Activated gamma-delta T cell treated with Interleukin-2 at 50 U/mL for 16 hours (primary cell): ENCODE data around the gene C2CD4A.
"Not testable (repeated sequence)": the region's sequence is repeated elsewhere in the genome, so short reads cannot be mapped to it uniquely, and the experiment has no call there.

Experiments used
- DNase-seq: peaks from one replicate; pipeline ENCODE4 v3.0.0-alpha.2; 2020

C2CD4A gene, protein sequence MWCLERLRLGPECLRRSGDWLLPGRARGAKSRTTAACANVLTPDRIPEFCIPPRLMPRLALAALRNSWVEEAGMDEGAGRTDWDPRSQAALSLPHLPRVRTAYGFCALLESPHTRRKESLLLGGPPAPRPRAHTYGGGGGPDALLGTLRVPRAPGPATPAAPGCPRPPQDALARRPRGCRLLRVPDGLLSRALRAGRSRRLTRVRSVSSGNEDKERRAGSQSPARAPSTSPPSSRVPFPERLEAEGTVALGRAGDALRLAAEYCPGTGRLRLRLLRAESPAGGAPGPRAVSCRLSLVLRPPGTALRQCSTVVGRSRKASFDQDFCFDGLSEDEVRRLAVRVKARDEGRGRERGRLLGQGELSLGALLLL

DNA sequence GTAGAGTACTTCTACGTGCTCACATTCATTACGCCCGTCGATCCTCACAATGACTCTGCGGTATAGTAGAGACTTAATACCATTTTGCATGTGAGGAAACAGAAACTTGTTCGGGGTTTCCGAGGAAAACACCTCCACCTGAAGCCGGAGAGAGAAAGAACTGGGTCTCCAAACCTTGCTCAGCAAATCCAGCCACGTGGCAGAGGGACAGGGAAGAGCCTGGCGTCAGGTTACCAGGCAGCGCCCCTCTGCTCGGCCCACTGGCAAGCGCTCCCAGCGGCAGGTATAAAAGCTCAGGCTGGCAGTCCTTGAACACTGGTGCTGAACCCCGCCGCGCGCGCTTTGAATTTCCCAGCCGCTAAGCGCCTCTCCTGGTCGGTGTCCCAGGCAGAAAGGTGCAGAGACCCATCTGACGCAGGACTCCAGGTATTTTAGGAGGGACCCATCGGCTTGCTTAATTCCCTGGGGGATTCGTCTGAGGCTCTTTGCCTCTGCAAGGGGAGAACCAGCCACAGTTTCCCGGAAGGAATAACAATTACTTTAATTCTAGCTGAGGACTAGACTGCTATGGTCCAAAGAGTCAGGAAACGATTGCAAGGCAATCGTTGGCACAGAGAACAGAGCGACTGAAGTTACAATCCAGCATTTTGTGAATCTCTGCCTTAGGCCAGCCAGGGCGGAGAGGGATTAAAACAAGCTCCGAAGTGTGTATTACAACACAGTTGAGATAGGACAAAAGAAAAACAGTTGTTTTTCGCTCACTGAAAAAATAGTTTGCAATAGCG lies at the start of gene C2CD4A:
Gene C2CD4A, plus strand, starts transcription at position 315 of the 785 bp plus-strand sequence. CDS start 637 bp downstream, outside the sequence.
- peak; percentile 40 for DNase-seq

DNA sequence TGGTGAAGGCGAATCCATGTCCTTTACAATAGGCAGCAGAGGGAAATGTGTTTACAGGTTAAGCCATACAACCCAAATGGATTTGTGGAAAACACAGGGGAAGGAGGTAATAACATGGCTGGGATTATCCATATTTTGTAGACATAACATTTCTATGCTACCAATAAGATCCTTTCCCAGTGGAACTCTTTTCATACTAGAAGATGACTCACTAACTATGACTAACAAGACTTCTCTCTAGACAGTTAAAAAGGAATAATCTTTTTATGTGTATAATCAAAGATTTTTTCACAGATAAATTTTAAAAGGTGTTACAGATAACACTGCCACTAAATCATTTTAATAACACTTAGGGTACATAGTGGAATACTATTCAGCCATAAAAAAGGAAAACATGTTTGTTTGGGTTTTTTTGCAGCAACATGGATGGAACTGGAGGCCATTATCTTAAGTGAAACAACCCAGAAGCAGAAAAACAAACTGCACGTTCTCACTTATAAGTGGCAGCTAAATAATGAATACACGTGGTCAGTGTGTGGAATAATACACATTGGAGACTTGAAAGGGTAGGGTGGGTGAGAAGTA lies 46.1 kb upstream of the C2CD4A start:
- no peak for DNase-seq

DNA sequence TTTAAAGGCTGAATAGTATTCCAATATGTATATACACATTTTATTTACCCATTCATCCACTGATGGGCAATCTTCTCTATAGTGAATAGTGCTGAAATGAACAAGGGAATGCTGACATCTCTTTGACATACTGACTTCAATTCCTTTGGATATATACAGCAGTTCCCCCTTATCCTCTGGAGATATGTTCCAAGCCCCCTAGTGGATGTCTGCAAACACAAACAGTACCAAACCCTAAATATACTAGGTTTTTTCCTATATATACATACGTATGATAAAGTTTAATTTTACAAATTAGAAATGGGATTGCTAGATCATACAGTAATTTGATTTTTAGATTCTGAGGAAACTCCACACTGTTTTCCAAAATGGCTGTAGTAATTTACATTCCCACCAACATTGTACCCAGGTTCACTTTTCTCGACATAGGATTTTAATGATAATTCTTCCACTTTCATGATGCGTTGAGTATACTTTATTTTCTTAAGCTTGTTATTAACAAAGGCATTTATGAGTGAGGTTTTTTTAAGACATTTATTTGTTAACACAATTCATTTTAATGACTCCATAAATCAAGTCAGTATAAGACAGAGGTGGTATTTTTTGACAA lies 44.7 kb upstream of the C2CD4A start:
- DNase-seq = no peak

DNA sequence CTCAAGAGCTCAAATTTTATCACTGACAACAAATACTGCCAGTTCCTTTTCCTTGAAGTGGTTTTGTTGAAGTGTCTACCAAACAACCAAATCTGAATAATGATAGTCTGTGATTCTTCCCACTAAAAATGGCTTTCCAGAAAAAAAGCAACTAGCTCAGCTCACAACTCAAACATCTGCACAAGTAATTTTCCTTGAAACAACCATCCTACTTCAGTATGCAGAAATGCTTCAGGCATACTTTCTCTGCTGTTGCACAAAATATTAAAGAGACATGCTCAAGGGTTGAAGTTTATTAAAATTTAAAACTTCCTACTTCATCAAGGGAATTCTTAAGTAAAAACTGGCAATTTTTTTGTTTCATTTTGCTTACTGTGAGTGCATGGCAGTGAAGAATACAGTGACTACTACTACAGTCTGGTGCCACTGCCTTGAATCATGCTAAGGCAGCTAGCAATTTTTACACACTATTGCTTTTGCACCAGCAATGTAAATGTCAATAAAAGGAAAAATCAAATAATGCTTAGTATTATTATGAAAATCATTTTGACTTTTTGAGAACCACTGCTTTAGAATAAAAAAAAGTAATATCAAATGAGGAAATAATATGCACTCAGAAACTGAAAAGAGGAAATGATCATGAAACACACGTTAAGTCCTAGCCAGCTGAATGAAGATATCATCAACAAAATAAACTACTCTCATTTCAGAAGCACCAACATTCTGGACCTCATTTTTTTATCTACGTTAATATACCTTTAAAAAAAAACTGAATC lies 40.1 kb upstream of the C2CD4A start:
- DNase-seq = no peak

DNA sequence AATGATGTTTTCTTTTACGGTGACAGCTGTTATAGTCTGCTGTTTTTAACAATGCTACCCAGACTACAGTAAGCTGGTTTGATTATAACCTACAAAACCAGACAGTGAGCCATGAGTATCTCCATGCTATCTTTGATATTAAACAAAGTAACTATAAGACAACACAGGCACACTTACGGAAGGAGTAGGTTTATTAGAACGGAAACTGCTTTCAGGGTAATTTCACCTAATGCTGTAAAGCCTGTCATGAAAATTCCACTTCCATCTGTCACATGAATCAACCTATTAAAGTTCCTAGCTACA lies 39.6 kb upstream of the C2CD4A start:
- no peak for DNase-seq

DNA sequence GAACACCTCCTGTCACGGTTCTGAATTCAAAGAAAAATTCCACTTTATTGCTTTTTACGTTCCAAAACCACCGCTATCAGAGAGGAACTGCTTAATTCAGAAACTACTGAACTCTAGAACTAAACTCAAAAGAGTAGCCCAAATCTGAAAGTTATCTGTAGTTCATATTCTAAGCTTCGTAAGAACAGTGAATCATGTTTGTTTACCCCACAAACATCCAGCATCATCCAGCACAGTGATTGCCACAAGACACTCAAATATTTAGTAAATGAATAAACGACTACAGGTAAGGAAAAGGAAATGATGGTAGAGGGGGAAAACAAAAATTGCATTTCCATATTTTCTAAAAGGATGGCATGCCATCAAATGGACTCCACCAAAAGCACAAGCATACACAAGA lies 38.9 kb upstream of the C2CD4A start:
- no peak for DNase-seq

DNA sequence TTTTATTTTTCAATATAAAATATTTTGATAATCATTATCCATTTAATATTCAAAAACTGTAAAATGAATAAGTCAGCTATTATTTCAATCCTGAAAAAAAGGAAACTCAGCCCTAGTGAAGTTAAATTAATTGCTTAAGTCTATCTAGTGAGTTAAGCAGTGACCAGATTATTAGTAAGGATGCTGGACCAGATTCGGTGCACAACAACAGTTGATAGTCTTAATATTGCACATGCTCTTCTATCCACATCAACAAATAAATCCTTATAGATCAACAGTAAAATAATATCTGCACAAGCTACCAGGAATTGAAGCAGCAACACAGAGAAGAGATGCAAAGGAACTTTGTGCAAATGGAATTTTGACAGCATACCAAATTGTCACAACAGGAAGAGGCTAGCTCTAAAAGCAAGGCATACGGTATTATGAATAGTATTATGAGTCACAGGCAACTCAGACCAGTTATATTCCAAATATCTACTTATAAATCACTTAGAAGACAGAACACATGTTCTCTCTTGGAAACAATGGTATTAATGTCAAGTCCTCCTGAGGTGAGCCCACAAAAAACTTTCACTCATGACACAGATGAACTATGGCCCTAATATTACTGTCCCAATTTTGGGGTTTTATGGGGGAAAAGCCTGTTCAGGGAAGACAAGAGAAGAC lies 31.4 kb upstream of the C2CD4A start:
- no peak for DNase-seq

DNA sequence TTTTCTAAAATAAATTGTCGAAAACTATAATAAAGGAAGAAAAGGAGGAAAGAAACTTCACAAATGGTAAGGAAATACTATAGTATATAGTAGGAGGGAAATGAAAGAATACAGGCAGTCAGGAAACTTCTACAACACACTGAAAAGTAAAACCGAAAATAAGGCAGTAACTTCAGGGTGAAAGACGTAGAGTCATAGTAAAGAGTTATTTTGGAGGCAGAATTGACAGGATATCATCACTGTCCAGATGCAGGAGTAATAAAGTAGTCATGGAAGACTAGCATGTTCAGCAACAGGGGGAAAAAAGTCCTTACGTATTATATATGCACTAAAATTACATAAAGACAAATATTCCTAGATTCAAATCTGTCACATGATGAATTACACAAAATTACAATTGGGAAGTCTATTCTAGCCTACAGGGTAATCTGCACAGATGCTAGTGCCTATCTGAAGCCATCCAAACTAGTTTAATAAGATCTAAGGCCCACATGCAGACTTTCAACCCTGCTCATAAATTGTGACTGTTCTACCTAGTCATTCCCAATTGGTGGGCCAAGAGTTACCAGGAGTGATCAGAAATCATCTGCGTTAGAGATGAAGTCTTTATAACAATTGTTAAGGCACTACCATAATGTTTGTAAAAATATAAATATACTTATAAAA lies 20.6 kb upstream of the C2CD4A start:
- DNase-seq = no peak

DNA sequence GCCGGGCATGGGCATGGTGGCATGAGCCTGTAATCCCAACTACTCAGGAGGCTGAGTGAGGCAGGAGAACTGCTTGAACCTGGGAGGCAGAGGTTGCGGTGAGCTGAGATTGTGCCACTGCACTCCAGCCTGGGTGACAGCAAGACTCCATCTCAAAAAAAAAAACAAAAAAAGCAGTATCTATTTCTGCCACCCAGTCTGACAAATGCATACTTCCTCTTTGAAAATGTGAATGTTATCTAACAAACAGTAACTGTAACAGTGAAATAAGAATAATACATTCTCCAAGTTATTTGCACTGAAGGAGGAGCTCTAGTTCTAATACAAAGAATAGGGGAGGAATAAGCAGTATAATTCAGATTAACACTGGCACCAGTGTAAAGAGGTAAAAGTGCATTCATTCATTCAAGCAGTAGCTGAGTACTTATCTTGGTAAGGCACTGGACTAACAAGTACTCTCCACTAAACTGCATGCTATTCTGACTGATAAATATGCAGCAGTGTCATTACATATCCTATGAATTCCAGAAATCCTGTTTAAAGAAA lies 19.4 kb upstream of the C2CD4A start:
- no peak for DNase-seq

DNA sequence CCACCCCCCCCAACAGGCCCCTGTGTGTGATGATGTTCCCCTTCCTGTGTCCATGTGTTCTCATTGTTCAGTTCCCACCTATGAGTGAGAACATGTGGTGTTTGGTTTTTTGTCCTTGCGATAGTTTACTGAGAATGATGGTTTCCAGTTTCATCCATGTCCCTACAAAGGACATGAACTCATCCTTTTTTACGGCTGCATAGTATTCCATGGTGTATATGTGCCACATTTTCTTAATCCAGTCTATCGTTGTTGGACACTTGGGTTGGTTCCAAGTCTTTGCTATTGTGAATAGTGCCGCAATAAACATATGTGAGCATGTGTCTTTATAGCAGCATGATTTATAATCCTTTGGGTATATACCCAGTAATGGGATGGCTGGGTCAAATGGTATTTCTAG lies 18.5 kb upstream of the C2CD4A start:
- not testable (repeated sequence) for DNase-seq

DNA sequence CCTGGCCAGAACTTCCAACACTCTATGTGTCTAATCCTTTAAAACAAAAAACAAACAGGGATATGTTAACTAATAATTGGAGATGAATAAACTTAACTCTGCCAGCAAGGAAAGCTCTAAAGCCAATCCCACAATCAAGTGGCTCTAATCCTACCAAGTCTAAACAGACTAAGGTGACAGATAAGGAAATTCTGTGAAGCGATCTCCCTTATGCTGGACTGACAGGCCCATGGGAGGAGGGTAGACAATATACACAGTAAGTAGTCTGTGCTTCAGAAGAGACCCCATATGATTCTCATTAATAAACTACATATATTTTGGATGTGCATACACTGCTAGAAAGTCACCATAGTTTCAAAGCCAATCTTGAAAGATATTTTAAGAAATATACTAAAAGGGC lies 16.7 kb upstream of the C2CD4A start:
- no peak for DNase-seq

DNA sequence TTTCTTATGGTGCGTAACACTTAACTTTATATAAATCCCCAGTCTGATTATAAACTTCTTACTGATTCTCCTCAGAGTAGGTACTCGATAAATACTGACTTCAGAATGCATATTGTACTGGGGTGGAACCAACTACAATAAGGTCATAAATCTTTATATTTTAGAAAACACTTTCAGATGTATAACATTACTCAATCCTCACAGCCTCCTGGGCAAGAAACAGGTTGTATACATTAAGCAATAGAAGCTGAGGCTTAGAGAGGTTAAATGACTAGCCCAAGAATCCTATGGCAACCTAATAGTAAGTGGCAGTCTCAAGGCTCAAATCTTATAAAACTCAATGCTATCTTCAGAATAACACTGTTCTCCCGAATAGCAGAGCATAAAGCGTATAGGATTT lies 15.6 kb upstream of the C2CD4A start:
- DNase-seq = no peak

DNA sequence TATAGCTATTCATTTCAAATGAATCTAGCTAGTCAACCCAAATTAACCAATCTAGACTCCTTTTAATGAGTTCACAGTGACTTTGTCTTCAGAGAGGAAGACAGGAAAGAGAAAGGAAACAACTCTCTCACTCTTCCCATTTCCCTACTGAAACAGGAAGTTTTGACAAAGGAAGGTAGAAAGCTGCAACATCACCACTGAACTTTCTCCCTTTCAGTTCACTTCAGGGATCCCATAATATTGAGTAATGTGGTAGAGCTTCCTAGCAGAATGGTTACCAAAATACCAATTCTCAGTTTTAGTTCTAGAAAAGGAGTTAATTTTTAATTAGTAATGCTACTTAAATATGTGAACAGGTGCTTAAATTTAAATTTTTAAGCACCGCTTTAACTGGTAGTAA lies 14.1 kb upstream of the C2CD4A start:
- no peak for DNase-seq

DNA sequence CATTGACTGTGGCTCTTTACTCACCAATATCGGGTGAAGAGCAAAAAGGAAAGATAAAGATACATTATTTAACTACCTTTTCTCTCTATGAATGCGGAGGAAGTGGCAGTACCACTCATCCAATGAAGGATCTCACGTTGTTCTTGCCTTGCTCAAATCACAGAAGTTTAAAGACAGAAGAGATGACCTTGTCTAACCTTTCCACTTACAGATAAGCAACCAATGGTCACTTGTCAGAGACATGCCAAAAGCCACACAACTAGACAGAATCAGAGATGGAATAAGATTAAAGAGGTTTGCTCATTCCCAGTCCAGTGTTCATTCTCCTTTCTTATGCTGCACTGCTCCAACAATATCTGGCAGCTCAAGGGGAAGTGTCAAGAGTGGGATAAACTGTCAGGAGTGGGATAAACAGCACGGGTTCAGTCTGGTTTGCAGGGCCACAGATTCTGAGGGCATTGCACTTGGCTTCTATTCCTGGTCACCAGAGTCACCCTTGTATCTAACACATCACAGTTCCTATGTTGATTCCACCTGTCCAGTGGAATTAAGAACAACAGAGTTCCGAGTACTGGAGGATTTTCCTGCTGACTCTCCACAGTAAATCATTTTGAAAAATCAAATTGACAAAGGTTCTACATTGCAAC lies 13.2 kb upstream of the C2CD4A start:
- DNase-seq = no peak

DNA sequence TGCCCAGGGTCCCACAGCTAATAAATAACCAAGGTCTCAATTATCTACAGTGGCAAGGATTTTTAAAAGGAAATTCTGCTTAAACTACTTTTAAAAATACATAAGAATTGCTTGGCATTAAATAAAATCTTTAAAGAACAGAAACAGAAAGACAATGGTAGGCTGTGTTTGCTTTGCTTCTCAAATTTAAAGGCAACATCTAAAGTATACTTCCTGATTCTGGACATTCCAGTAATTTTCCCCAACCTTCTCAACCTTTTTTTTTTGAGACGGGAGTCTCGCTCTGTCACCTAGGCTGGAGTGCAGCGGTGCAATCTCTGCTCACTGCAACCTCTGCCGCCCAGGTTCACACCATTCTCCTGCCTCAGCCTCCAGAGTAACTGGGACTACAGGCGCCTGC lies 11.8 kb upstream of the C2CD4A start:
- no peak for DNase-seq

DNA sequence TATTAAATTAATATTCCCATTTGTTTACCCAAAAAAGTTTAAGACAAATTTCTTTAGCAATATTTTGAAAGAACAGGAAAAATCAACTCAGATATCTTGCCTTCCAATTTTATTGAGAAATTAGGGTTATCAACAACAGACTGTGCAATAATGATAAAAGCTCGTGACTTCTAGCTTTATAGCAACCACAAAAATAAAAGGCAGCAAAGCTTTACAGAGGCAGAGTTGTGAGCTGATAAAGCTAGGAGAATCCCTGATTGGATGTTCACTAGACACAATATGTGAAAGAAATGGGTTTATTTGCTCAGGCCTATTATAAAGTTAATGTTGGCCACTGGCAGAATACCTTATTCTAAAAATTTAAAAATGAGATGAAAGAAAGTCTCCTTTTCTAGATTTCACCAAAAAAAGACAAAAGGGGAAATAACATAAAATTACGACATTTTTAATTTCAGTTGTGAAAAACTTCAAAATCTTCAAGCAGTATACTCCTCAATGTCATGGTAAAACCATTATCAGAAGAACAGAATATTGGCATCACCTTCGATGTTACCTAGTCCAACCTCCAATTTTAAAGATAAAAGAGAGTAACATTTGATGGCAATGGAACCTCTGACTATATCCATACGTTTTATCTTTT lies 9.3 kb upstream of the C2CD4A start:
- no peak for DNase-seq

DNA sequence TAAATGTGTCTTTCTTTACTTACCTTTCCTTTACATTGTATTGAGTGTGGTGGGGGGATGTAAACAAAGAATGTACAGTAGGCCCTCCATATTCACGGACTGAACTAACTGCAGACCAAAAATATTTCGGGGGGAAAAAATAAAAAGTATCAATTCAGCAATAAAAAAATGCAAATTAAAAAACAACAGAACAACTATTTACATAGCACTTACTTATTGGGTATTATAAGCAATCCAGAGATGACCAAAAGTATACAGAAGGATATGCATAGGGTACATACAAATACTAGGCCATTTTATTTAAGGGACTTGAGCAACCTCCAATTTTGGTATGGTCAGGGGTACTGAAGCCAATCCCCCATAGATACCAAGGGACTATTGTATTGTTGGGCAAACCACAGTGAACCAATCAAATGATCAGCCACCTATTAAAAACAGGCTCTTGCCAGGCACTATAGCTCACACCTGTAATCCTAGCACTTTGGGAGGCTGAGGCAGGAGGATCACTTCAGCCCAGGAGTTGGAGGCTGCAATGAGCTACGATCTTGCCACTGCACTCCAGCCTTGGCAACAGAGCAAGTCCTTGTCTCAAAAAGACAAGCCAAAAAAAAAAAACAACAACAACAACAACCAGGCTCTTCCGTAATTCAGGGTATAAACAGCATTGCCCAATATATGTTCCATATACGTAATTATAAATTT lies 8.3 kb upstream of the C2CD4A start:
- no peak for DNase-seq

DNA sequence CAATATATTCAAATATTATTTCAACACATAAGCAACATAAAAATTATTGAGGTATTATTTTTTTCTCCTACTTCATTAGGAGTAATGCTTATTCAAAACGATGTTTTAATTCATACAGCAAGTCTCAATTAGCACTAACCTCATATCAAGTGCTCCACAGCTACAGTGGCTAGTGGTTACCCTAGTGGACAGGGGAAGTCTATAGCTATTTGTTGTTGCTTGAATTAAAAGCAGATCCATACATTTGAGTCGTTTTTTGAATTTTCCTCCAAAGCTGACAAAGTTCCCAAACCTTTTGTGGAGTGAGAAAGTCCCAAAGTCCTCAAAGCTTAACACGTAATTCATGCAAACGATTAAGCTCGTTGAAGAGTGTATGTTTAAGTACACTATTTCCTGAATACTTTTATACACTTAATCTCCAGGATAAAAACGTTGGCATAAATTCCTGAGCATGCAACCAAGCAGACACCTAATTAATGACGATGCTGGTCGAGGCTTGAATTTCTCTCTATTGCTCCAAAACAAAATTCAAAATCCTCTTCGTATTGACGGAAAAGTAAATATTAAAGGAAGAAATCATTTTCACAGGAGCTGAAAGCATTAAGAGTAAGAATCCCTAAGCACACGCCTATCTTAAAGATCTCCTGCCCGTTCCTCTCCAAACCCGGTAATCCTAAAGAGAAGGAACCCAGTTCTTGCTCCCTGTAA lies 7.5 kb upstream of the C2CD4A start:
- DNase-seq = no peak

DNA sequence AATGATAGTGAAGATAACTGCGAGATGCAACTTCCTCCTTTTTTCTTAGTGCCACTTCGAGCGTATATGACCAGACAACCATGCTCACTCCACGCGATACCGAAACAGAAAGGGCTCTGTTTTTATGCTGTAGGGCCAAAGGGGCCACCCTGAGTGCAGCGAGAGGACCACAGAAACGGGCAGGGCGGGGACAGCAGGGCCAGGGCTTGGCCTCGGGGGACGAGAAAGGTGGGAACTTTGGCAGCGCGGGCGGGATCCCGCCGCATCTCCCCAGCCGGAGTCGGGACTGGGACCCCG lies 7.0 kb upstream of the C2CD4A start:
- peak; percentile 54 for DNase-seq
